Adrenal gland (tissue), 12 donors: ENCODE measurements around the gene PPP1R15A. TPM values are rescaled to one million over a fixed set of nuclear protein-coding genes. Genes with fewer than 3 reads are reported as not detected.

ENCODE experiments used
- DNase-seq, 7 donors: peaks; one replicate each; pipeline ENCODE4 v3.0.0-alpha.2; 2019 to 2020
- H3K27ac ChIP-seq, 5 donors: fragments of 200-600 bp; sonication (generic) in 4 of 5; 1 replicate in 3 of 5; 2 replicates in 2 of 5; pipeline versions ENCODE4 v1.5.1 to v1.8.0; 2016 to 2020; ENCODE audit warnings: mild to moderate bottlenecking in 1 of 5
- H3K27me3 ChIP-seq: fragments of 200-600 bp; 2 replicates; pipeline ENCODE4 v1.8.0; 2021
- H3K36me3 ChIP-seq, 2 donors: fragments of 200-600 bp; replicated peaks in 1 of 2; 1 replicate in 1 of 2; 2 replicates in 1 of 2; pipeline versions ENCODE4 v1.5.1 to v1.8.0; 2018 to 2022
- H3K4me1 ChIP-seq, 2 donors: fragments of 200-600 bp; replicated peaks in 1 of 2; 1 replicate in 1 of 2; 2 replicates in 1 of 2; pipeline versions ENCODE4 v1.5.1 to v1.8.0; 2018 to 2021
- H3K4me3 ChIP-seq, 4 donors: fragments of 200-600 bp; sonication (generic) in 3 of 4; one replicate each; pipeline ENCODE4 v1.5.1; 2016 to 2018
- H3K9me3 ChIP-seq, 3 donors: fragments of 200-600 bp; sonication (generic) in 1 of 3; replicated peaks in 1 of 3; 1 replicate in 2 of 3; 2 replicates in 1 of 3; pipeline versions ENCODE4 v1.5.1 to v1.8.0; 2016 to 2021
- POLR2A ChIP-seq, 2 donors: fragments of 450-650 bp; IDR thresholded peaks; one replicate each; pipeline ENCODE4 v1.6.1; 2017; ENCODE audit warnings: antibody characterized with exemption in 2 of 2, mild to moderate bottlenecking in 2 of 2, moderate library complexity in 1 of 2
- WGBS, 4 donors: extraction: QIAGEN DNeasy Blood & Tissue Kit in 2 of 4; methylation state at CpG; one replicate each; pipeline versions ENCODE4 v1.1.5 to v1.1.7; 2013 to 2017; 5-methylcytosine and 5-hydroxymethylcytosine counted together
- intact Hi-C, 2 donors: fragments of 100-400 bp; cut with DNase I; formaldehyde crosslinking; loops; one replicate each; pipeline versions ENCODE4 v1.14.1 to v1.15.0; 2022 to 2023
- polyA plus RNA-seq, 3 donors: library from polyadenylated mRNA; stranded (reverse); fragments of 200-250 nt in 2 of 3; fragments of 350-450 nt in 1 of 3; fragmentation: Illumina TruSeq in 1 of 3; extraction: RNeasy Lipid Tissue Mini Kit (QIAGEN cat#74804) in 1 of 3; gene quantifications; one replicate each; pipeline ENCODE4 v1.2.3, GENCODE V29; 2013 to 2014
- total RNA-seq, 9 donors: library from RNA; depleted of rRNA in 4 of 9; stranded (reverse); fragments of >200 nt in 4 of 9; fragments of 120-200 nt in 1 of 9; fragmentation: NEBNext Ultra II Directional in 1 of 9; extraction: Animal tissue kit (Norgen Biotek cat#: 25700) in 1 of 9; gene quantifications; one replicate each; pipeline versions ENCODE4 v1.1.0 to v1.2.4, GENCODE V29; 2013 to 2023
- TF ChIP-seq, protein P1 (sequence below), 6 experiments: fragments of 450-650 bp in 4 of 6; fragments of 200-600 bp in 2 of 6; sonication (generic) in 1 of 6; IDR thresholded peaks; 1 replicate in 5 of 6; 2 replicates in 1 of 6; pipeline versions ENCODE4 v1.5.1 to v1.8.0; 2016 to 2021; ENCODE audit warnings: antibody characterized with exemption in 6 of 6, mild to moderate bottlenecking in 2 of 6, moderate library complexity in 1 of 6
- donor health status: healthy with polysubstance abuse.
- donor health status: Bipolar disorder and iron deficiency.
- donor health status: DM: yes; HTN: yes; CAD: no.
- donor health status: DM: no; HTN: no; CAD: no.
- donor health status: DM: no; HTN: no; CAD: no.
- donor health status: DM: yes; HTN: yes; CAD: no.

Gene PPP1R15A
- total and polyA plus RNA-seq, 12 donors, result 18.2 to 174 (median 43.7) TPM

DNA sequence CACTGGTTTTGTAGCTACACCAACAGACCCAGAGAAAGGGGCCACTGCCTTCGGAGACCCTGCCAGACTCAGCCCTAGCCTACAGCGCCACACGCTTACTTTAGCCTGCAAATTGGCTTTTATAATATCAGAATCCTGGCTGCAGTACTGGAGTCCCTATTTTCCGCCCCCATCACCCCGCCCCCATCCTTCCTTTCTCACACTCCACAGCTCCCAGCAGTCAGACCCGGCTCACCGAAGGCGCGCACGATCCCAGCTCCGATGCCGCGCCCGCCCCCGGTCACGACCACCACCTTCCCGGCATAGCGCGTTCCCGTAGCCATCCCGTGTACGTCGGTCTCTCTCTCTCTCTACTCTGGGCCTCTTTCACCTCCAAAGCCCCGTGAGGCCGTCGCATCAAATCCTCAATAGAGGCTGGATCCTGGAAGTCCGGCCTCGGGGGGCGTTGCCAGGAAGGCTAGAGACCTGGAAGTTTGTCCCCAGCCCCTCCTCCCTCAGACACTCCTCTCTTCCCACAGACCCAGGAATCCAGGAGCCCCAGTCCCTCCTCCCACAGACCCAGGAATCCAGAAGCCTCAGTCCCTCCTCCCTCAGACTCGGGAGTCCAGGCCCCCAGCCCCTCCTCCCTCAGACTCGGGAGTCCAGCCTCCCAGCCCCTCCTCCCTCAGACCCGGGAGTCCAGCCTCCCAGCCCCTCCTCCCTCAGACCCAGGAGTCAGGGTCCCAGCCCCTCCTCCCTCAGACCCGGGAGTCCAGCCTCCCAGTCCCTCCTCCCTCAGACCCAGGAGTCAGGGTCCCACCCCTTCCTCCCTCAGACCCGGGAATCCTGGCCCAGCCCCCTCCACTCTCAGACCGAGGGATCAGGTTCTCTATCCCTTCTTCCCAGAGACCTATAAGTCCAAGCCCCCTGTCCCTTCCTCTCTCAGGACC is 35.9 kb upstream of the PPP1R15A start, which contains the start of gene HSD17B14:
HSD17B14 (minus strand) TSS at position 403 of the 929 bp plus-strand sequence; CDS start at position 323, 80 bp downstream.
- DNase-seq, result peak in 6 of 7 donors; percentile 46 to 69 (median 58)
- 4 to 14% (median 10%) methylated on average over 28 to 35 of the region's 35 CpGs for WGBS, 4 donors

GRCh38 chr19:48837051-48837524 is 35.1 kb upstream of the PPP1R15A start:
- peaks cover 4 to 7% of the 10 kb centered on the region in 2 donors for H3K4me1 ChIP-seq
- H3K4me3 ChIP-seq, result peak overlapping the region in 2 of 4 donors; percentile 65 to 67
- WGBS, 4 donors, result 9 to 27% (median 16%) methylated on average over 12 to 29 of the region's 29 CpGs
- no peaks in the 10 kb centered on the region for H3K27me3 ChIP-seq
- peak overlapping the region in 4 of 5 donors; percentile 58 to 91 (median 86) for H3K27ac ChIP-seq
- TF ChIP-seq, protein P1, sequence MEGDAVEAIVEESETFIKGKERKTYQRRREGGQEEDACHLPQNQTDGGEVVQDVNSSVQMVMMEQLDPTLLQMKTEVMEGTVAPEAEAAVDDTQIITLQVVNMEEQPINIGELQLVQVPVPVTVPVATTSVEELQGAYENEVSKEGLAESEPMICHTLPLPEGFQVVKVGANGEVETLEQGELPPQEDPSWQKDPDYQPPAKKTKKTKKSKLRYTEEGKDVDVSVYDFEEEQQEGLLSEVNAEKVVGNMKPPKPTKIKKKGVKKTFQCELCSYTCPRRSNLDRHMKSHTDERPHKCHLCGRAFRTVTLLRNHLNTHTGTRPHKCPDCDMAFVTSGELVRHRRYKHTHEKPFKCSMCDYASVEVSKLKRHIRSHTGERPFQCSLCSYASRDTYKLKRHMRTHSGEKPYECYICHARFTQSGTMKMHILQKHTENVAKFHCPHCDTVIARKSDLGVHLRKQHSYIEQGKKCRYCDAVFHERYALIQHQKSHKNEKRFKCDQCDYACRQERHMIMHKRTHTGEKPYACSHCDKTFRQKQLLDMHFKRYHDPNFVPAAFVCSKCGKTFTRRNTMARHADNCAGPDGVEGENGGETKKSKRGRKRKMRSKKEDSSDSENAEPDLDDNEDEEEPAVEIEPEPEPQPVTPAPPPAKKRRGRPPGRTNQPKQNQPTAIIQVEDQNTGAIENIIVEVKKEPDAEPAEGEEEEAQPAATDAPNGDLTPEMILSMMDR (IDR thresholded peaks at IDR 0.05), result no peak
- TF ChIP-seq POLR2A (IDR thresholded peaks at IDR 0.05), result peak in 1 of 2 donors; percentile 65
- H3K36me3 ChIP-seq, result peaks cover 0 to 10% of the 10 kb centered on the region in 2 donors
- intact Hi-C loops, result loop anchor here in 1 of 2 donors (5.0 kb wide), 1 partner anchor 130 kb away; the partner anchor contains the start of gene FTL
- no peaks in the 10 kb centered on the region for H3K9me3 ChIP-seq
- DNase-seq, result peak; percentile 87 to 96 (median 94)

More for the DNA sequence above, 35.9 kb upstream of the PPP1R15A start, which contains the start of gene HSD17B14:
- TF ChIP-seq POLR2A (IDR thresholded peaks at IDR 0.05), result no peak
- TF ChIP-seq, protein P1 (IDR thresholded peaks at IDR 0.05), result peak in 2 of 6 experiments; percentile 10 to 36
- H3K4me1 ChIP-seq, result peaks cover 4 to 7% of the 10 kb centered on the region in 2 donors
- no peaks in the 10 kb centered on the region for H3K9me3 ChIP-seq
- peak within 1 kb of the TSS; percentile 46 to 91 (median 85) for H3K27ac ChIP-seq
- H3K27me3 ChIP-seq, result no peaks in the 10 kb centered on the region
- intact Hi-C loops, result loop anchor here in 1 of 2 donors (5.0 kb wide), 1 partner anchor 131 kb away; the partner anchor contains the start of gene FTL
- peaks cover 0 to 13% of the 10 kb centered on the region in 2 donors for H3K36me3 ChIP-seq
- peak within 1 kb of the TSS in 3 of 4 donors; percentile 62 to 67 (median 65) for H3K4me3 ChIP-seq

DNA sequence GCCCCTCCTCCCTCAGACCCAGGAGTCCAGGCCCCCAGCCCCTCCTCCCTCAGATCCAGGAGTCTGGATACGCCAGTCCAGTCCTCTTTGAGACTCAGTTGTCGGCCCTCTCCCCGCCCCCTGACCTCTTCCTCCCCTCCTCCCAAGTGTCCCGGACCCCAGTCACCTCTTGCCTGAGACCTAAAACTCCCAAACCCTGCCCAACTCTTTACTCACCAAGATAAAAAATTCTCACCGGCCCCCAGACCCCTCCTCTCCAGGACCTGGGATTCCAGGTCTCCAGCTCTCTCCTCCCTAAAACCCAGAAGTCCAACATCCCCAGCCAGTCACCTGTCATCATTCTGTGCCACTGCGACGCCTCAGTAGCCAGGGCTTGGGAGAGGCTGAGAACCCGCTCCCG is 34.5 kb upstream of the PPP1R15A start:
- TF ChIP-seq POLR2A (IDR thresholded peaks at IDR 0.05), result no peak
- TF ChIP-seq, protein P1 (IDR thresholded peaks at IDR 0.05), result no peak
- H3K27ac ChIP-seq, result peak overlapping the region in 3 of 5 donors; percentile 43 to 91 (median 85)
- WGBS, 4 donors, result 42 to 63% (median 45%) methylated on average over 5 to 9 of the region's 9 CpGs
- peaks cover 4 to 7% of the 10 kb centered on the region in 2 donors for H3K4me1 ChIP-seq
- intact Hi-C loops, result loop anchor here in 1 of 2 donors (5.0 kb wide), 1 partner anchor 130 kb away; the partner anchor contains the start of gene FTL
- DNase-seq, result no peak
- H3K27me3 ChIP-seq, result no peaks in the 10 kb centered on the region
- H3K4me3 ChIP-seq, result no peak overlapping the region
- H3K9me3 ChIP-seq, result no peaks in the 10 kb centered on the region
- peaks cover 0 to 5% of the 10 kb centered on the region in 2 donors for H3K36me3 ChIP-seq

GRCh38 chr19:48841047-48841446 is 31.2 kb upstream of the PPP1R15A start:
- intact Hi-C loops, result loop anchor here (10.0 kb wide), 2 partner anchors 166 to 196 kb away; partner anchors contain the start of genes CA11 (in 1 of the 2) and NTN5 (in 1 of the 2)
- Histone ChIP-seq H3K4me3 (no peak overlapping the region), H3K36me3 (peaks cover 0 to 9% of the 10 kb centered on the region in 2 donors), H3K9me3 (no peaks in the 10 kb centered on the region), H3K27ac (no peak overlapping the region), H3K4me1 (peaks cover 0 to 7% of the 10 kb centered on the region in 2 donors), H3K27me3 (no peaks in the 10 kb centered on the region)
- TF ChIP-seq, protein P1 (IDR thresholded peaks at IDR 0.05), result no peak
- TF ChIP-seq POLR2A (IDR thresholded peaks at IDR 0.05), result no peak
- WGBS, 4 donors, result 90 to 95% (median 93%) methylated on average over 4 to 16 of the region's 16 CpGs
- DNase-seq, result no peak
